SK-N-MC (cell line): ENCODE results near the gene RTP3.
"Not testable (repeated sequence)": the region's sequence is repeated elsewhere in the genome, so short reads cannot be mapped to it uniquely, and the experiment has no call there.

Experiments
- DNase-seq: peaks from one replicate; pipeline ENCODE4 v3.0.0-alpha.2; 2011; ENCODE audit warnings: low read depth, low spot score
- H3K27ac ChIP-seq: fragments of 200-600 bp; sonication (generic); 2 replicates; pipeline ENCODE4 v1.5.1; 2016; ENCODE audit warnings: mixed run types
- H3K36me3 ChIP-seq: fragments of 200-600 bp; sonication (generic); 2 replicates; pipeline ENCODE4 v1.6.1; 2017; ENCODE audit warnings: antibody characterized with exemption, low read length, mixed read lengths; ENCODE audit not compliant: insufficient read depth
- H3K4me3 ChIP-seq: fragments of 200-600 bp; sonication (generic); 2 replicates; pipeline ENCODE4 v1.5.1; 2016
- H3K9ac ChIP-seq: fragments of 200-600 bp; sonication (generic); 2 replicates; pipeline ENCODE4 v1.8.0; 2017; ENCODE audit warnings: mixed run types, mixed read lengths; ENCODE audit not compliant: insufficient read length
- H3K9me3 ChIP-seq: fragments of 200-600 bp; sonication (generic); 2 replicates; pipeline ENCODE4 v1.6.1; 2017; ENCODE audit warnings: low read depth, mild to moderate bottlenecking, antibody characterized with exemption, low read length, moderate library complexity, mixed read lengths
- EZH2 ChIP-seq: fragments of 200-600 bp; sonication (generic); IDR thresholded peaks from one replicate; pipeline ENCODE4 v1.6.1; 2017; ENCODE audit warnings: antibody characterized with exemption
- FOXP2 ChIP-seq: optimal IDR thresholded peaks from 2 replicates; pipeline ENCODE3; 2011; ENCODE audit warnings: mild to moderate bottlenecking, moderate library complexity; ENCODE audit not compliant: insufficient read depth; ENCODE audit errors: extremely low read length, control extremely low read depth
- POLR2AphosphoS5 ChIP-seq: IDR thresholded peaks from 2 replicates; pipeline ENCODE4 v1.6.1; 2012; ENCODE audit warnings: mild to moderate bottlenecking, low read depth, low read length, borderline replicate concordance

RTP3 gene

GRCh38 chr3:46540550-46540949, 42.8 kb downstream of the RTP3 start:
- Histone ChIP-seq H3K27ac (no peak overlapping the region), H3K36me3 (no peaks in the 10 kb centered on the region), H3K9me3 (no peaks in the 10 kb centered on the region), H3K9ac (no peak overlapping the region), H3K4me3 (no peak overlapping the region)
- no peak for TF ChIP-seq POLR2AphosphoS5
- TF ChIP-seq EZH2 = no peak
- TF ChIP-seq FOXP2 = no peak
- DNase-seq = no peak

GRCh38 chr3:46541835-46542234, 44.1 kb downstream of the RTP3 start:
- H3K4me3 ChIP-seq = no peak overlapping the region

GRCh38 chr3:46542344-46542743, 44.6 kb downstream of the RTP3 start:
- Histone ChIP-seq H3K9me3 (no peaks in the 10 kb centered on the region), H3K4me3 (no peak overlapping the region), H3K9ac (no peak overlapping the region), H3K36me3 (no peaks in the 10 kb centered on the region), H3K27ac (no peak overlapping the region)
- TF ChIP-seq FOXP2 (no peak), EZH2 (no peak), POLR2AphosphoS5 (no peak)
- DNase-seq = no peak

More at GRCh38 chr3:46541835-46542234, 44.1 kb downstream of the RTP3 start:
- Histone ChIP-seq H3K9ac (no peak overlapping the region), H3K27ac (no peak overlapping the region), H3K9me3 (no peaks in the 10 kb centered on the region), H3K36me3 (no peaks in the 10 kb centered on the region)
- TF ChIP-seq EZH2 (no peak), FOXP2 (no peak)
- DNase-seq = no peak

- H3K27ac ChIP-seq = no peak overlapping the region
- H3K4me3 ChIP-seq = no peak overlapping the region
- H3K36me3 ChIP-seq = no peaks in the 10 kb centered on the region
- DNase-seq = no peak
- no peak for TF ChIP-seq FOXP2
- TF ChIP-seq EZH2 = no peak
- TF ChIP-seq POLR2AphosphoS5 = no peak
- H3K9me3 ChIP-seq = no peaks in the 10 kb centered on the region
- H3K9ac ChIP-seq = no peak overlapping the region
Measured at GRCh38 chr3:46542801-46543201, 45.0 kb downstream of the RTP3 start.

GRCh38 chr3:46544771-46545503, 47.2 kb downstream of the RTP3 start:
- Histone ChIP-seq H3K27ac (no peak overlapping the region), H3K4me3 (no peak overlapping the region), H3K9me3 (no peaks in the 10 kb centered on the region), H3K36me3 (no peaks in the 10 kb centered on the region), H3K9ac (no peak overlapping the region)
- DNase-seq = no peak
- TF ChIP-seq FOXP2 = no peak
- TF ChIP-seq POLR2AphosphoS5 = no peak
- no peak for TF ChIP-seq EZH2

GRCh38 chr3:46545818-46546630, 48.2 kb downstream of the RTP3 start:
- H3K4me3 ChIP-seq = no peak overlapping the region
- TF ChIP-seq POLR2AphosphoS5 (no peak), EZH2 (no peak), FOXP2 (no peak)
- no peak for DNase-seq
- H3K27ac ChIP-seq = no peak overlapping the region
- no peaks in the 10 kb centered on the region for H3K9me3 ChIP-seq
- H3K9ac ChIP-seq = no peak overlapping the region
- H3K36me3 ChIP-seq = no peaks in the 10 kb centered on the region

- Histone ChIP-seq H3K9ac (no peak overlapping the region), H3K9me3 (no peaks in the 10 kb centered on the region), H3K27ac (no peak overlapping the region), H3K4me3 (no peak overlapping the region), H3K36me3 (no peaks in the 10 kb centered on the region)
- no peak for TF ChIP-seq EZH2
- no peak for TF ChIP-seq POLR2AphosphoS5
- no peak for TF ChIP-seq FOXP2
- DNase-seq = no peak
Measured at GRCh38 chr3:46546896-46547440, 49.2 kb downstream of the RTP3 start.

- H3K9me3 ChIP-seq, H3K9ac ChIP-seq, H3K36me3 ChIP-seq, DNase-seq, H3K4me3 ChIP-seq, H3K27ac ChIP-seq: not testable (repeated sequence)
Measured at GRCh38 chr3:46548611-46549010, 50.8 kb downstream of the RTP3 start.

GRCh38 chr3:46549408-46549904, 51.7 kb downstream of the RTP3 start:
- no peaks in the 10 kb centered on the region for H3K36me3 ChIP-seq
- TF ChIP-seq FOXP2 = no peak
- no peak overlapping the region for H3K27ac ChIP-seq
- no peak for DNase-seq
- H3K9me3 ChIP-seq = no peaks in the 10 kb centered on the region
- no peak overlapping the region for H3K9ac ChIP-seq
- H3K4me3 ChIP-seq = no peak overlapping the region
